Mesothelial cell of epicardium (in vitro differentiated cells): ENCODE measurements around the gene SRPK2. TPM values are rescaled to one million over a fixed set of nuclear protein-coding genes. Genes with fewer than 3 reads are reported as not detected.

Experiments used
- DNase-seq, 2 experiments: peaks; one replicate each; pipeline ENCODE4 v3.0.0; 2021; ENCODE audit warnings: low spot score in 2 of 2; ENCODE audit not compliant: unreplicated experiment in 2 of 2
- H3K27ac Mint-ChIP-seq: 2 replicates; pipeline ENCODE4 v1.8.0; 2021; ENCODE audit warnings: mixed read lengths
- H3K27me3 Mint-ChIP-seq: 2 replicates; pipeline ENCODE4 v1.8.0; 2021; ENCODE audit warnings: low read depth, mixed read lengths
- H3K36me3 Mint-ChIP-seq: 2 replicates; pipeline ENCODE4 v1.8.0; 2021; ENCODE audit warnings: mixed read lengths
- H3K4me1 Mint-ChIP-seq: 2 replicates; pipeline ENCODE4 v1.8.0; 2021; ENCODE audit warnings: mixed read lengths
- H3K4me3 Mint-ChIP-seq: 2 replicates; pipeline ENCODE4 v1.8.0; 2021; ENCODE audit warnings: mild to moderate bottlenecking, moderate library complexity, mixed read lengths
- H3K9me3 Mint-ChIP-seq: 2 replicates; pipeline ENCODE4 v1.8.0; 2021; ENCODE audit warnings: mixed read lengths
- total RNA-seq: library from RNA; stranded (reverse); gene quantifications from 3 replicates; pipeline ENCODE4 v1.2.1, GENCODE V29; 2021
- TF ChIP-seq, protein P1 (sequence below): fragments of 200-600 bp; sonication (generic); IDR thresholded peaks from one replicate; pipeline ENCODE4 v1.5.0; 2021; ENCODE audit warnings: antibody characterized with exemption; ENCODE audit not compliant: unreplicated experiment

SRPK2 gene
- total RNA-seq, 1 donor from 2014 or later: 51.4 TPM

DNA sequence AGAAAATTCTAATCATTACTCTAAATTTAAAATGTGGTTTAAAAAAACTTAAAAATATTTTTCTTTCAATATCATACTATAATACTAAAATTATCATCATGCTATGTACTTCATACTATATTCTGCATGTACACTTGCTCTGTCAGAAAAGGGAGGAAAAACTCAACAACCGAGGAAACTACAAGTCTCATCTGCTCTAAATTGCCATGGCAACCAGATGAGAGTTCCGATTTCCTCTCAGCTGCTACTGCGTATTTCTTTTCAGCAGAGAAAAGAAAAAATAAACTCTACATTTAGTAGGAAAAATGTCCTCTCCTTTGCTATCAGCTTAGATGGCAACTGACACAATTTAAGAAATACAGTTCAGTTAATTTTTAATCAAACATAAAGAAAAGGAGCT lies 178.9 kb downstream of the SRPK2 start:
- no peaks in the 10 kb centered on the region for H3K27me3 Mint-ChIP-seq
- no peak for DNase-seq
- peaks cover 2% of the 10 kb centered on the region for H3K36me3 Mint-ChIP-seq
- H3K4me3 Mint-ChIP-seq: no peak overlapping the region
- H3K4me1 Mint-ChIP-seq: no peaks in the 10 kb centered on the region
- peaks cover 15% of the 10 kb centered on the region for H3K9me3 Mint-ChIP-seq
- TF ChIP-seq, protein P1, sequence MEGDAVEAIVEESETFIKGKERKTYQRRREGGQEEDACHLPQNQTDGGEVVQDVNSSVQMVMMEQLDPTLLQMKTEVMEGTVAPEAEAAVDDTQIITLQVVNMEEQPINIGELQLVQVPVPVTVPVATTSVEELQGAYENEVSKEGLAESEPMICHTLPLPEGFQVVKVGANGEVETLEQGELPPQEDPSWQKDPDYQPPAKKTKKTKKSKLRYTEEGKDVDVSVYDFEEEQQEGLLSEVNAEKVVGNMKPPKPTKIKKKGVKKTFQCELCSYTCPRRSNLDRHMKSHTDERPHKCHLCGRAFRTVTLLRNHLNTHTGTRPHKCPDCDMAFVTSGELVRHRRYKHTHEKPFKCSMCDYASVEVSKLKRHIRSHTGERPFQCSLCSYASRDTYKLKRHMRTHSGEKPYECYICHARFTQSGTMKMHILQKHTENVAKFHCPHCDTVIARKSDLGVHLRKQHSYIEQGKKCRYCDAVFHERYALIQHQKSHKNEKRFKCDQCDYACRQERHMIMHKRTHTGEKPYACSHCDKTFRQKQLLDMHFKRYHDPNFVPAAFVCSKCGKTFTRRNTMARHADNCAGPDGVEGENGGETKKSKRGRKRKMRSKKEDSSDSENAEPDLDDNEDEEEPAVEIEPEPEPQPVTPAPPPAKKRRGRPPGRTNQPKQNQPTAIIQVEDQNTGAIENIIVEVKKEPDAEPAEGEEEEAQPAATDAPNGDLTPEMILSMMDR: no peak
- H3K27ac Mint-ChIP-seq: no peak overlapping the region

DNA sequence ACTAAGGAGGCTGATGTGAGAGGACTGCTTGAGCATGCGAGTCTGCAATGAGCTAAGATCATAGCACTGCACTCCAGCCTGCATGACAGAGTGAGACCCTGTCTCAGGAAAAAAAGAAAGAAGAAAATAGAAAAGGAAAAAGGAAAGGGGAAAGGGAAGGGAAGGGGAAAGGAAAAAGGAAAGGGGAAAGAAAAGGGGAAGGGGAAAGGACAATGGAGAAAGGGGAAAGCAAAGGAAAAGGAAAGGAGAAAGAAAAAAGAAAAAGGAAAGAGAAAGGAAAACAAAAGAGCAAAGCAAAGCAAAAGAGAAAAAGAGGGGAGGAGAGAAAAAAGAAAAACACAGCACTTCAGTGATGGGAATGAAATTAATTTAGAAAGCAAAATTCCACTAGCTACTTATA lies 179.3 kb downstream of the SRPK2 start:
- Mint-ChIP-seq H3K36me3 (no peaks in the 10 kb centered on the region), H3K27ac (peak overlapping the region; percentile 54), H3K27me3 (no peaks in the 10 kb centered on the region), H3K4me3 (no peak overlapping the region), H3K9me3 (peaks cover 12% of the 10 kb centered on the region), H3K4me1 (no peaks in the 10 kb centered on the region)
- DNase-seq: no peak
- TF ChIP-seq, protein P1: no peak

DNA sequence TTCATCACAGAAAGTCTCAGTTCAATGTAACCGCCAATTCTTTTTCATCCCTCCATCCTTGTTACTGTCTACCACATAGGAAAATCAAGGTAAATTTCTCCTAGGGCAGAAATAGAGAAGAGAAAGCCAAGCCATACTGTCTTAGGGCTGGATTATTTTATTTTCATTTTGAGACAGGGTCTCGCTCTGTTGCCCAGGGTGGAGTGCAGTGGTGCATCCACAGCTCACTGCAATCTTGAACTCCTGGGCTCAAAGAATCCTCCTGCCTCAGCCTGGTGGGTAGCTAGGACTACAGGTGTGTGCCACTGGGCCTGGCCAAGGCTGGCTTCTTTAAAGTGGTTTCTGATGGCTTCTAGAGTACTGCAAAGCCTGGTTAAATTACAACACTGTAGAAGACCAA lies 181.7 kb downstream of the SRPK2 start:
- H3K27me3 Mint-ChIP-seq: no peaks in the 10 kb centered on the region
- H3K4me3 Mint-ChIP-seq: no peak overlapping the region
- no peaks in the 10 kb centered on the region for H3K4me1 Mint-ChIP-seq
- H3K9me3 Mint-ChIP-seq: peaks cover 12% of the 10 kb centered on the region
- H3K27ac Mint-ChIP-seq: no peak overlapping the region
- peaks cover 3% of the 10 kb centered on the region for H3K36me3 Mint-ChIP-seq
- no peak for DNase-seq
- TF ChIP-seq, protein P1: no peak

DNA sequence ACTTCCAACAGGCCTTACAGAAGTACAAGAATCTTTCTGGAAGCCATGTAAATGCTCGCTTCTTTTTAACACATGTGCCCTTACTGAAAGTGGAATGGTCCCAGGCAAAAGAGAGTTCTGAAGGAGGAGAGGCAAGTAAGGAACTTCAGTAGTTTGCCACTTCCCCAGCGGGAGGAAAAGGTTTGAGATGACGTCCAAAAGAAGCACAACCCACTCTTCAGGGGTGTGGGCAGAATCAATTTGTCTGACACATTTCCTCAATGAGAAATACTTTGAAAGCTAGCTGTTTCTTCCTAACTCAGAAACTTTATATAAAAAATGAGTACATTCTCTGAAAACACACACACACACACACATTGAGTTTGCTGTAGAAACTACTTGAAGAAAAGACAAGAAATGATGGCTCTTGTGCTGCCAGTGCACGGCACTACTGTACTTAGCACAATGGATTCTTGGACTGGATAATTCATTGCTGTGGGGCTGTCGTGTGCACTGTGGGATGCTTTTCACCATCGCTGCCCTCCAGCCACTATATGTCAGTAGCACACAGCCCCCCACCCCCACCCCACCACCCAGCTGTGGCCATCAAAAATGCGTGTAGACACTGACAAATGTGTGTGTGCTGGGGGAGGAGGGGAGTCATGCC lies 183.0 kb downstream of the SRPK2 start:
- no peak for DNase-seq
- no peak overlapping the region for H3K27ac Mint-ChIP-seq
- H3K9me3 Mint-ChIP-seq: peaks cover 5% of the 10 kb centered on the region
- H3K36me3 Mint-ChIP-seq: peaks cover 7% of the 10 kb centered on the region
- H3K4me3 Mint-ChIP-seq: no peak overlapping the region
- no peaks in the 10 kb centered on the region for H3K4me1 Mint-ChIP-seq
- TF ChIP-seq, protein P1: no peak
- no peaks in the 10 kb centered on the region for H3K27me3 Mint-ChIP-seq

DNA sequence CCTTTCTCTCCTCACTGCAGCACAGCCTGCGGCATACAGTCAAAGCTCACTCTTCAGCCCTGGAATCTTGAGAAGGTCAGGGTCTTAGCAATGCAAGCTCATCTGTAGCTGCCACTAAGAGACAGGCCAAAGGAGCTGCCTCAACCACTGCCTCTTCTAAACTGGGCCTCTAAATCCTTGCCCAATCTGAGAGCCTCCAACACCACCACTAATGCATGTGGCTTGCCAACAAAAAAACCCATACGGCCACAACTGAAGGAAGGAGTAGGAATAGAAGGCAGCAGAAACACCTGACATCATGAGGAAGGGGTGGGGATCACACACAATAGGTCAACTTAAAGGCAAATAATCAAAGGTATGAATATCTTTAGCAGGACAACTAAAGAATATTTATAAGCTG lies 183.8 kb downstream of the SRPK2 start:
- DNase-seq: no peak
- Mint-ChIP-seq H3K36me3 (peaks cover 7% of the 10 kb centered on the region), H3K27ac (no peak overlapping the region), H3K27me3 (no peaks in the 10 kb centered on the region), H3K4me1 (no peaks in the 10 kb centered on the region), H3K4me3 (no peak overlapping the region), H3K9me3 (peaks cover 5% of the 10 kb centered on the region)
- TF ChIP-seq, protein P1: no peak

DNA sequence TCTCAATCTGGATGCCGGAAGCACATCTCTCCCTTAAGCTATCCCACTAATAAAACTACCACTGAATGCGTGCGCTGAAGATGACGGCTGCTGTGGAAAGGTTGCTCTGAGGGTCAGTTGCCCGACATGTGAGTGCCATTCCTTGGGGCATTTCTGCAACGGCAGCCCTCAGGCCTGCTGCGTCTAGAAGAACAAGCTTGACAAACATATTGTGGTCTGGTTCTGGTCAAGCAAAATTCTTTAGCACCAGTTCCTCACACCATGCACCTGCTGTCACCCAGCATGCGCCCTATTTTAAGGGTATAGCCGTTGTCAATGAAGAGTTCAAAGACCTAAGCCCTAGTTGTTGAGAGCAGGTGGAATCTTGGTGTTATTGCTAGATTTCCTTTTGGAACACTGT lies 184.2 kb downstream of the SRPK2 start:
- Mint-ChIP-seq H3K27ac (no peak overlapping the region), H3K9me3 (peaks cover 5% of the 10 kb centered on the region), H3K27me3 (no peaks in the 10 kb centered on the region), H3K4me1 (no peaks in the 10 kb centered on the region), H3K4me3 (no peak overlapping the region), H3K36me3 (peaks cover 7% of the 10 kb centered on the region)
- TF ChIP-seq, protein P1: no peak
- no peak for DNase-seq
